Thyroid gland (tissue), 4 donors: ENCODE measurements around the gene RNF10. TPM values are rescaled to one million over a fixed set of nuclear protein-coding genes. Genes with fewer than 3 reads are reported as not detected.

ENCODE experiments used
- DNase-seq, 2 donors: peaks; one replicate each; pipeline ENCODE4 v3.0.0-alpha.2; 2019
- H3K27ac ChIP-seq, 3 donors: fragments of 200-600 bp; sonication (generic); 1 replicate in 2 of 3; 2 replicates in 1 of 3; pipeline ENCODE4 v1.5.1; 2016 to 2019; ENCODE audit warnings: mild to moderate bottlenecking in 1 of 3, moderate library complexity in 1 of 3
- H3K27me3 ChIP-seq: fragments of 200-600 bp; sonication (generic); one replicate; pipeline ENCODE4 v1.5.1; 2019
- H3K36me3 ChIP-seq, 2 donors: fragments of 200-600 bp; sonication (generic); one replicate each; pipeline ENCODE4 v1.5.1; 2016 to 2019
- H3K4me1 ChIP-seq, 2 donors: fragments of 200-600 bp; sonication (generic); one replicate each; pipeline ENCODE4 v1.5.1; 2017 to 2019
- H3K4me3 ChIP-seq, 3 donors: fragments of 200-600 bp; sonication (generic); replicated peaks in 1 of 3; 1 replicate in 2 of 3; 2 replicates in 1 of 3; pipeline ENCODE4 v1.5.1; 2016; ENCODE audit warnings: mild to moderate bottlenecking in 1 of 3
- H3K9me3 ChIP-seq: fragments of 200-600 bp; sonication (generic); one replicate; pipeline ENCODE4 v1.5.1; 2017
- POLR2A ChIP-seq, 2 donors: fragments of 450-650 bp; IDR thresholded peaks; one replicate each; pipeline ENCODE4 v1.6.1; 2017; ENCODE audit warnings: antibody characterized with exemption in 2 of 2, mild to moderate bottlenecking in 2 of 2, moderate library complexity in 1 of 2
- WGBS, 2 donors: methylation state at CpG; one replicate each; pipeline ENCODE4 v1.1.5; 2017; 5-methylcytosine and 5-hydroxymethylcytosine counted together
- intact Hi-C: fragments of 100-400 bp; cut with DNase I; formaldehyde crosslinking; loops from one replicate; pipeline ENCODE4 v1.15.1; 2023
- total RNA-seq, 4 donors: library from RNA; depleted of rRNA; stranded (reverse); fragments of >200 nt; gene quantifications; one replicate each; pipeline ENCODE4 v1.2.3, GENCODE V29; 2016
- TF ChIP-seq, protein P1 (sequence below), 6 experiments: fragments of 200-600 bp in 3 of 6; fragments of 450-650 bp in 3 of 6; sonication (generic) in 3 of 6; IDR thresholded peaks; one replicate each; pipeline ENCODE4 v1.5.1; 2016 to 2019; ENCODE audit warnings: antibody characterized with exemption in 6 of 6, mild to moderate bottlenecking in 2 of 6, inconsistent platforms in 1 of 6, moderate library complexity in 1 of 6

RNF10 gene
- total RNA-seq, 4 donors from 2014 or later = 62.5 to 159 (median 127) TPM

DNA sequence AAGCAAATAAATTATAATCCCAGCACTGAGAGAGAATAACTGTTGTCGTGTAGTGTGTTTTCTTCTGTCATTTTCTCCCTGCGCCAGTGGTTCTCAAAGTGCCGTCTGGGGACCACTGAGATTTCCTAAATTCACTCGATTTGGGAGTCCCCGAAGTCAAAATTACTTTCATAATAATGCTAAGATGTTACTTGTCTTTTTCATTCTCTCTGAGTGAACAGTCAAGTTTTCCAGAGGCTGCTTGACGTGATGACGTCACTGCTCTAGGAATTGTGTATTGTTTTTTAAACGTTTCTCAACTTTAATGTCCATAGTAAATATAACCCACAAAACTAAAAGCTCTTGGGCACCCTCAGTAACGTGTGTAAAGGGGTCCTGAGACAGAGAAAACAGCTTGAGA lies 47.8 kb downstream of the RNF10 start:
- 44 to 51% methylated on average over 9 of the region's 9 CpGs for WGBS, 2 donors
- Histone ChIP-seq H3K27ac (no peak overlapping the region), H3K36me3 (peaks cover 13 to 26% of the 10 kb centered on the region in 2 donors), H3K9me3 (no peaks in the 10 kb centered on the region), H3K27me3 (no peaks in the 10 kb centered on the region), H3K4me1 (peaks cover 12 to 19% of the 10 kb centered on the region in 2 donors), H3K4me3 (peak overlapping the region in 1 of 3 donors; percentile 23)
- TF ChIP-seq, protein P1, sequence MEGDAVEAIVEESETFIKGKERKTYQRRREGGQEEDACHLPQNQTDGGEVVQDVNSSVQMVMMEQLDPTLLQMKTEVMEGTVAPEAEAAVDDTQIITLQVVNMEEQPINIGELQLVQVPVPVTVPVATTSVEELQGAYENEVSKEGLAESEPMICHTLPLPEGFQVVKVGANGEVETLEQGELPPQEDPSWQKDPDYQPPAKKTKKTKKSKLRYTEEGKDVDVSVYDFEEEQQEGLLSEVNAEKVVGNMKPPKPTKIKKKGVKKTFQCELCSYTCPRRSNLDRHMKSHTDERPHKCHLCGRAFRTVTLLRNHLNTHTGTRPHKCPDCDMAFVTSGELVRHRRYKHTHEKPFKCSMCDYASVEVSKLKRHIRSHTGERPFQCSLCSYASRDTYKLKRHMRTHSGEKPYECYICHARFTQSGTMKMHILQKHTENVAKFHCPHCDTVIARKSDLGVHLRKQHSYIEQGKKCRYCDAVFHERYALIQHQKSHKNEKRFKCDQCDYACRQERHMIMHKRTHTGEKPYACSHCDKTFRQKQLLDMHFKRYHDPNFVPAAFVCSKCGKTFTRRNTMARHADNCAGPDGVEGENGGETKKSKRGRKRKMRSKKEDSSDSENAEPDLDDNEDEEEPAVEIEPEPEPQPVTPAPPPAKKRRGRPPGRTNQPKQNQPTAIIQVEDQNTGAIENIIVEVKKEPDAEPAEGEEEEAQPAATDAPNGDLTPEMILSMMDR (IDR thresholded peaks at IDR 0.05) = no peak
- no peak for TF ChIP-seq POLR2A (IDR thresholded peaks at IDR 0.05)
- DNase-seq = no peak
- intact Hi-C loops = loop anchor here (5.0 to 10.0 kb wide), 3 partner anchors 65 to 513 kb away; no protein-coding TSS in a partner anchor

DNA sequence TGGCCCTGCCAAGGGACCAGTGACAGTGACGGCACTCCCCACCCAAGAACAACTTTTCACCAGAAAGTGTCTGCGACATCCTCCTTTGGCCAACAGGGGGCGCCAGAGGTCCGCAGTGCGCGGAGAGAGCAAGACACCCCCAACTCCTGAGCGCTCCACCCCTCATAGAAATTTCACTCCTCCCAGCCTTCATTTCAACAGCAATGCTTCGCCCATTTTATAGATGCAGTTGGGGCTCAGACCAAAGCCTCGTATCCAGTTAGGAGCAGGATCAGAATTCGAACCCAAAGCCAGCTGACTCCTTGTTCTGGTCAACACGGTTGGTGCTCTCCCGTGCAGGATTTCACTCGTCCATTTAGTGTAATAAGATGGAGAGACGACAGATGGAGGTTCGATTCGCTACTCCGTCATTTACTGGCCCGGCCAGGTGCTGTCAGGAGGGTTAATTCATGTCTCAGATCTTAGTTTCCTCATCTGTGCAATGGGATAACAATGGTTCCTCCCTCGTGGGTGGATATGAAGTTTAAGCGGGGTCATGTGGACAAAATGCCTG lies 49.4 kb downstream of the RNF10 start:
- WGBS, 2 donors = 17 to 23% methylated on average over 20 of the region's 20 CpGs
- H3K9me3 ChIP-seq = no peaks in the 10 kb centered on the region
- no peak overlapping the region for H3K4me3 ChIP-seq
- H3K27me3 ChIP-seq = no peaks in the 10 kb centered on the region
- TF ChIP-seq, protein P1 (IDR thresholded peaks at IDR 0.05) = peak; percentile 56 to 90 (median 88)
- no peak for TF ChIP-seq POLR2A (IDR thresholded peaks at IDR 0.05)
- no peak overlapping the region for H3K27ac ChIP-seq
- DNase-seq = peak; percentile 59 to 75
- intact Hi-C loops = loop anchor here (5.0 to 10.0 kb wide), 3 partner anchors 64 to 511 kb away; no protein-coding TSS in a partner anchor
- H3K4me1 ChIP-seq = peaks cover 12 to 19% of the 10 kb centered on the region in 2 donors
- H3K36me3 ChIP-seq = peaks cover 4 to 10% of the 10 kb centered on the region in 2 donors

DNA sequence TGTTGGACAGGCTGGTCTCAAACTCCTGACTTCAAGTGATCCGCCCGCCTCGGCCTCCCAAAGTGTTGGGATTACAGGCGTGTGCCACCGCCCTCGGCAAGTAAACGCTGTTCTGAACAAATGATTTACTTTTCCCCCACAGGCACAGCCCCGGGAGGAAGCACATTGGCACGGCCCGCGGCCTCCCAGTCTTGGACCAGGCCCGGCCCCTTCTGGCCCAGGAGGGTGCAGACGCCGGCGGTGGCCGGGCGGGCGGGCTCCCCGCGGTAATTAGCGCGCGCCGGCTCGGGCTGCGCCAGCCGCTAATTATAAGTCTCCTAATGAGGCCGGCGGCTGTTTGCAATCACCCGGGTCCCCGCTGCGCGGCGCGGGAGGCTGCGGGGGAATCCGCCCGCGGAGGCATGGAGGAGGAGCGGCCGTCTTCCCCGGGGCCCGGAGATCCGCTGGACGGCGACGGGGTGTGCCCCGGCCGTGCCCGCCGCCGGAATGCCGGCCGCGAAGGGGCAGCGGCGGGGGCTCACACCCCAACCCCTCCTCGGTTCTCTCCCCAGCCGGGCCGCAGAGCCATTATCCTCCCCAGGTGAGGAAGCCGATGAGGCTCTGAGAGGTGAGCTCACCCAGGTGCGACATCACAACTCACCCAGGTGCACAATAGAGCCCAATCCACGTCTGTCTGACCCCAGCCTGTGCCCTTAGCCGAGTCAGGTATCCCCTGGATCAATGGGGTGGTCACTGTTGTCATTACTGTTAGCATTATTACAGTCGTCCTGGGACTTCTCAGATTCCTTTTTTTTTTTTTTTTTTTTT lies 50.4 kb downstream of the RNF10 start:
- intact Hi-C loops = loop anchor here (5.0 to 10.0 kb wide), 3 partner anchors 63 to 510 kb away; no protein-coding TSS in a partner anchor
- DNase-seq = peak; percentile 33 to 44
- no peak for TF ChIP-seq POLR2A (IDR thresholded peaks at IDR 0.05)
- TF ChIP-seq, protein P1 (IDR thresholded peaks at IDR 0.05) = peak in 5 of 6 experiments; percentile 13 to 44 (median 15)
- H3K9me3 ChIP-seq = no peaks in the 10 kb centered on the region
- H3K27ac ChIP-seq = peak overlapping the region in 1 of 3 donors; percentile 27
- peaks cover 0 to under 1% of the 10 kb centered on the region in 2 donors for H3K36me3 ChIP-seq
- peak overlapping the region in 2 of 3 donors; percentile 31 to 35 for H3K4me3 ChIP-seq
- peaks cover 12 to 19% of the 10 kb centered on the region in 2 donors for H3K4me1 ChIP-seq
- WGBS, 2 donors = 5 to 9% methylated on average over 17 of the region's 65 CpGs
- no peaks in the 10 kb centered on the region for H3K27me3 ChIP-seq

DNA sequence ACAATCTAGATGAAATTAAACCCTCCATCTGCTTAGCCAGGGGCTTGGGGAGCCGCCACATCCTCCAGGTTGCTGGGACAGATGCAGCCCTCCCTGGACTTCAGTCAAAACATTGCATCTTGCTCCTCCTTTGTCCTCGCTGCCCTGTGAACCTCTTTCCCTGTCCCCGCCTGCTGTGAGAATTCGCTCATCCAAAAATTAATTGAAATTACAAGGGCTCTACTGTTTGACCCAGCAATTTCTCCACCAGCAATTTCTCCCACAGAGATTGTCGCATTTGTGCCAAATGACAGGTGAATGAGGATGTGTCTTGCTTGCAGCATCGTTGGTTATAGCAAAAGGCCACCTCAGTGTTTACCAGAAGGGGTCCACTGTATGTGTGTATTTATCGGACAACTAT lies 52.0 kb downstream of the RNF10 start:
- no peak overlapping the region for H3K4me3 ChIP-seq
- H3K9me3 ChIP-seq = no peaks in the 10 kb centered on the region
- H3K27ac ChIP-seq = no peak overlapping the region
- H3K27me3 ChIP-seq = no peaks in the 10 kb centered on the region
- 64 to 75% methylated on average over 6 to 7 of the region's 7 CpGs for whole genome bisulfite sequencing, 2 donors
- no peak for DNase-seq
- H3K4me1 ChIP-seq = peaks cover 8 to 15% of the 10 kb centered on the region in 2 donors
- no peak for TF ChIP-seq POLR2A (IDR thresholded peaks at IDR 0.05)
- TF ChIP-seq, protein P1 (IDR thresholded peaks at IDR 0.05) = no peak
- no peaks in the 10 kb centered on the region for H3K36me3 ChIP-seq
- intact Hi-C loops = loop anchor here (10.0 kb wide), 1 partner anchor 509 kb away; no protein-coding TSS in a partner anchor
